OCI-LY3 (cell line): ENCODE data around the gene STAT4.

Experiments used
- CTCF ChIP-seq: fragments of 200-600, 300-600 bp; sonication (generic); IDR thresholded peaks from 2 replicates; pipeline ENCODE4 v1.5.1; 2014; ENCODE audit warnings: antibody characterized with exemption, low read length, low read depth
- EZH2phosphoT487 ChIP-seq: fragments of 200-600 bp; shearing (Covaris generic); IDR thresholded peaks from 2 replicates; pipeline ENCODE4 v1.6.1; 2018; ENCODE audit warnings: antibody characterized with exemption, mixed run types, low read depth

GRCh38 chr2:191012845-191013681 lies 137.7 kb downstream of the STAT4 start:
- no peak for TF ChIP-seq CTCF
- TF ChIP-seq EZH2phosphoT487, result no peak
